ENCODE results near the gene CPTP. TPM values are rescaled to one million over a fixed set of nuclear protein-coding genes. Genes with fewer than 3 reads are reported as not detected.
A peak's percentile ranks its signal among the peaks of the same experiment; 100 is the strongest.

Gene CPTP
- total and polyA plus RNA-seq, 10 of the 15 experiments (the other 5 are each of a cell fraction or from before 2014, with no cell fraction given) = 0.06 to 24.3 (median 10.0) TPM

DNA sequence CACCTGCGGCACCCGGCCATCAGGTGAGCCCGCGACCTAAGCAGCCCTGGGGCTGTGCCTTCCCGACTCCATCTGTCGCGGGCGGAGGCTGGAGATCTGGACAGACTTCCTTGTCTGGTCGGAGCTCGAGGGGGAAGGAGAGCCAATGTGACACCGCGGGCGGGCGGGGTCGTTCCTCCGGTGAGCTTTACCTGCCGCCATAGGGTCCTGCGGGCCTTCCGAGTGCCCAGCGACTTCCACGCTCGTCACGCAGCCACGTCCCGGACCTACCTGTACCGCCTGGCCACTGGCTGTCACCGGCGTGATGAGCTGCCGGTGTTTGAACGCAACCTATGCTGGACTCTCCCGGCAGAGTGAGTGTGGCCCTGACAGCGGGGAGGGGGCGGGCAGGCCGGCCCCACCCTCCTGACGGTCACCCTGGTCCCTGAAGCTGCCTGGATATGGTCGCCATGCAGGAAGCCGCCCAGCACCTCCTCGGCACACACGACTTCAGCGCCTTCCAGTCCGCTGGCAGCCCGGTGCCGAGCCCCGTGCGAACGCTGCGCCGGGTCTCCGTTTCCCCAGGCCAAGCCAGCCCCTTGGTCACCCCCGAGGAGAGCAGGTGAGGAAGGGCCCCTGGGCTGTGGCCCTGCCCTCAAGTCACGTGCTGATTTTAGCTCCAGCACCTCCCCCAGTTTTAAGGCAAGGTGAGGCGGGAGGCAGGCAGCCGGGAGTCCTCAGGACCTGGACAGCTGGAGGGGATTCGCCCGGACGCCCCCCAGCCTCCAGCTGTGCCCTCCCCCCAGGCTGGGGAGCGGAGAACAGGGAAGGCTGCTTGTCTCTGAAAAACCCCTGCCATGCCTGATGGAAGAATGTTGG, 15.1 kb upstream of the CPTP start:
- Histone ChIP-seq H3K4me1 (ENCODE audit: control insufficient read depth, insufficient read depth, low read length) (peaks cover 27% of the 10 kb centered on the region), H3K36me3 (ENCODE audit: control insufficient read depth in 2 of 2, insufficient read depth in 2 of 2, low read length in 1 of 2) (peaks cover 3 to 26% of the 10 kb centered on the region in 2 experiments; a peak in 3 of 4 replicates), H3K9ac (ENCODE audit: control insufficient read depth, insufficient read depth, low read length) (peak overlapping the region; percentile 77), H3K4me3 (peak overlapping the region; percentile 83), H3K27me3 (replicated peaks in 1 of 2; ENCODE audit: control insufficient read depth in 2 of 2, insufficient read depth in 2 of 2, low read length in 1 of 2) (no peaks in the 10 kb centered on the region), H3K79me2 (ENCODE audit: control insufficient read depth, insufficient read depth, low read length) (peaks cover 26% of the 10 kb centered on the region), H4K20me1 (ENCODE audit: control insufficient read depth, insufficient read depth) (no peaks in the 10 kb centered on the region), H3K9me3 (replicated peaks; ENCODE audit: control insufficient read depth, insufficient read depth, low read length) (no peaks in the 10 kb centered on the region), H3K4me2 (ENCODE audit: control insufficient read depth, insufficient read depth) (peak overlapping the region; percentile 86), H2AFZ (ENCODE audit: control insufficient read depth, low read depth, low read length) (peak overlapping the region; percentile 79), H3K27ac (ENCODE audit: control insufficient read depth, insufficient read depth) (peak overlapping the region; percentile 58)
- SMC1A ChIA-PET (ENCODE audit: uncharacterized antibody, unreplicated experiment) = no interaction called here
- FAIRE-seq = no peak
- 43% methylated on average over 52 of the region's 57 CpGs for WGBS (ENCODE audit: insufficient coverage, insufficient replicate concordance, low lambda C conversion rate, missing lambda C conversion rate)
- DNase-seq (ENCODE audit: low read depth, low spot score) = no peak
- CTCF ChIA-PET = interaction anchor here (1.4 kb wide), 1 partner anchor 62 kb away, joined by 5 read pairs; no protein-coding TSS in a partner anchor
- no peak for ATAC-seq
- in situ Hi-C loops (cut with MboI) = no loop called here
- RAD21 ChIA-PET (ENCODE audit: unreplicated experiment) = interaction anchor here (1.0 kb wide), 1 partner anchor 59 kb away, joined by 3 read pairs; no protein-coding TSS in a partner anchor
- POLR2A ChIA-PET = no interaction called here
- intact Hi-C loops (cut with micrococcal nuclease; ENCODE audit: unreplicated experiment) = loop anchor here (2.0 to 5.0 kb wide), 2 partner anchors 65 to 192 kb away; partner anchors contain the start of genes AURKAIP1 and C1orf159
- no TSS peak for BruUV-seq (replicated peaks)
- TF ChIP-seq POU2F2 (IDR thresholded peaks at IDR 0.05; ENCODE audit: borderline replicate concordance, low read depth, low read length) (no peak), RCOR1 (conservative IDR thresholded peaks at IDR 0.05; ENCODE audit: low read depth, low read length) (no peak), MYB (IDR thresholded peaks at IDR 0.05; ENCODE audit: borderline replicate concordance, low read depth, low read length) (no peak), TCF3 (IDR thresholded peaks at IDR 0.05; ENCODE audit: borderline replicate concordance, insufficient read depth, low read depth, low read length) (no peak), HDGF (IDR thresholded peaks at IDR 0.05) (no peak), PAX5 (IDR thresholded peaks at IDR 0.05; ENCODE audit: borderline replicate concordance, low read depth, low read length) (no peak)
- TF ChIP-seq, protein P1, sequence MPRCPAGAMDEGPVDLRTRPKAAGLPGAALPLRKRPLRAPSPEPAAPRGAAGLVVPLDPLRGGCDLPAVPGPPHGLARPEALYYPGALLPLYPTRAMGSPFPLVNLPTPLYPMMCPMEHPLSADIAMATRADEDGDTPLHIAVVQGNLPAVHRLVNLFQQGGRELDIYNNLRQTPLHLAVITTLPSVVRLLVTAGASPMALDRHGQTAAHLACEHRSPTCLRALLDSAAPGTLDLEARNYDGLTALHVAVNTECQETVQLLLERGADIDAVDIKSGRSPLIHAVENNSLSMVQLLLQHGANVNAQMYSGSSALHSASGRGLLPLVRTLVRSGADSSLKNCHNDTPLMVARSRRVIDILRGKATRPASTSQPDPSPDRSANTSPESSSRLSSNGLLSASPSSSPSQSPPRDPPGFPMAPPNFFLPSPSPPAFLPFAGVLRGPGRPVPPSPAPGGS (IDR thresholded peaks at IDR 0.05; ENCODE audit: borderline replicate concordance, insufficient read depth, low read depth, low read length, poor library complexity, severe bottlenecking) = peak; percentile 32
- TF ChIP-seq, protein P2, sequence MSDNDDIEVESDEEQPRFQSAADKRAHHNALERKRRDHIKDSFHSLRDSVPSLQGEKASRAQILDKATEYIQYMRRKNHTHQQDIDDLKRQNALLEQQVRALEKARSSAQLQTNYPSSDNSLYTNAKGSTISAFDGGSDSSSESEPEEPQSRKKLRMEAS (IDR thresholded peaks at IDR 0.05; ENCODE audit: low read depth, low read length) = no peak
- TF ChIP-seq, protein P3, sequence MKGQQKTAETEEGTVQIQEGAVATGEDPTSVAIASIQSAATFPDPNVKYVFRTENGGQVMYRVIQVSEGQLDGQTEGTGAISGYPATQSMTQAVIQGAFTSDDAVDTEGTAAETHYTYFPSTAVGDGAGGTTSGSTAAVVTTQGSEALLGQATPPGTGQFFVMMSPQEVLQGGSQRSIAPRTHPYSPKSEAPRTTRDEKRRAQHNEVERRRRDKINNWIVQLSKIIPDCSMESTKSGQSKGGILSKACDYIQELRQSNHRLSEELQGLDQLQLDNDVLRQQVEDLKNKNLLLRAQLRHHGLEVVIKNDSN (IDR thresholded peaks at IDR 0.05; ENCODE audit: borderline replicate concordance, extremely low read length, insufficient read depth, low read depth, low read length) = peak; percentile 59
- TF ChIP-seq, protein P4, sequence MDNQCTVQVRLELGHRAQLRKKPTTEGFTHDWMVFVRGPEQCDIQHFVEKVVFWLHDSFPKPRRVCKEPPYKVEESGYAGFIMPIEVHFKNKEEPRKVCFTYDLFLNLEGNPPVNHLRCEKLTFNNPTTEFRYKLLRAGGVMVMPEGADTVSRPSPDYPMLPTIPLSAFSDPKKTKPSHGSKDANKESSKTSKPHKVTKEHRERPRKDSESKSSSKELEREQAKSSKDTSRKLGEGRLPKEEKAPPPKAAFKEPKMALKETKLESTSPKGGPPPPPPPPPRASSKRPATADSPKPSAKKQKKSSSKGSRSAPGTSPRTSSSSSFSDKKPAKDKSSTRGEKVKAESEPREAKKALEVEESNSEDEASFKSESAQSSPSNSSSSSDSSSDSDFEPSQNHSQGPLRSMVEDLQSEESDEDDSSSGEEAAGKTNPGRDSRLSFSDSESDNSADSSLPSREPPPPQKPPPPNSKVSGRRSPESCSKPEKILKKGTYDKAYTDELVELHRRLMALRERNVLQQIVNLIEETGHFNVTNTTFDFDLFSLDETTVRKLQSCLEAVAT (IDR thresholded peaks at IDR 0.05) = 0 out of 2 replicates have a peak, but pooled peaks have one; percentile 27
- TF ChIP-seq, protein P5, sequence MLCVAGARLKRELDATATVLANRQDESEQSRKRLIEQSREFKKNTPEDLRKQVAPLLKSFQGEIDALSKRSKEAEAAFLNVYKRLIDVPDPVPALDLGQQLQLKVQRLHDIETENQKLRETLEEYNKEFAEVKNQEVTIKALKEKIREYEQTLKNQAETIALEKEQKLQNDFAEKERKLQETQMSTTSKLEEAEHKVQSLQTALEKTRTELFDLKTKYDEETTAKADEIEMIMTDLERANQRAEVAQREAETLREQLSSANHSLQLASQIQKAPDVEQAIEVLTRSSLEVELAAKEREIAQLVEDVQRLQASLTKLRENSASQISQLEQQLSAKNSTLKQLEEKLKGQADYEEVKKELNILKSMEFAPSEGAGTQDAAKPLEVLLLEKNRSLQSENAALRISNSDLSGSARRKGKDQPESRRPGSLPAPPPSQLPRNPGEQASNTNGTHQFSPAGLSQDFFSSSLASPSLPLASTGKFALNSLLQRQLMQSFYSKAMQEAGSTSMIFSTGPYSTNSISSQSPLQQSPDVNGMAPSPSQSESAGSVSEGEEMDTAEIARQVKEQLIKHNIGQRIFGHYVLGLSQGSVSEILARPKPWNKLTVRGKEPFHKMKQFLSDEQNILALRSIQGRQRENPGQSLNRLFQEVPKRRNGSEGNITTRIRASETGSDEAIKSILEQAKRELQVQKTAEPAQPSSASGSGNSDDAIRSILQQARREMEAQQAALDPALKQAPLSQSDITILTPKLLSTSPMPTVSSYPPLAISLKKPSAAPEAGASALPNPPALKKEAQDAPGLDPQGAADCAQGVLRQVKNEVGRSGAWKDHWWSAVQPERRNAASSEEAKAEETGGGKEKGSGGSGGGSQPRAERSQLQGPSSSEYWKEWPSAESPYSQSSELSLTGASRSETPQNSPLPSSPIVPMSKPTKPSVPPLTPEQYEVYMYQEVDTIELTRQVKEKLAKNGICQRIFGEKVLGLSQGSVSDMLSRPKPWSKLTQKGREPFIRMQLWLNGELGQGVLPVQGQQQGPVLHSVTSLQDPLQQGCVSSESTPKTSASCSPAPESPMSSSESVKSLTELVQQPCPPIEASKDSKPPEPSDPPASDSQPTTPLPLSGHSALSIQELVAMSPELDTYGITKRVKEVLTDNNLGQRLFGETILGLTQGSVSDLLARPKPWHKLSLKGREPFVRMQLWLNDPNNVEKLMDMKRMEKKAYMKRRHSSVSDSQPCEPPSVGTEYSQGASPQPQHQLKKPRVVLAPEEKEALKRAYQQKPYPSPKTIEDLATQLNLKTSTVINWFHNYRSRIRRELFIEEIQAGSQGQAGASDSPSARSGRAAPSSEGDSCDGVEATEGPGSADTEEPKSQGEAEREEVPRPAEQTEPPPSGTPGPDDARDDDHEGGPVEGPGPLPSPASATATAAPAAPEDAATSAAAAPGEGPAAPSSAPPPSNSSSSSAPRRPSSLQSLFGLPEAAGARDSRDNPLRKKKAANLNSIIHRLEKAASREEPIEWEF (IDR thresholded peaks at IDR 0.05; ENCODE audit: insufficient replicate concordance, low read depth, low read length) = no peak

All from GM12878 (cell line).